T-helper 2 cell (primary cell): ENCODE data around the gene CDK5RAP3.
"Not testable (repeated sequence)": the region's sequence is repeated elsewhere in the genome, so short reads cannot be mapped to it uniquely, and the experiment has no call there.

Source experiments
- DNase-seq, 5 experiments: peaks; one replicate each; pipeline versions ENCODE4 v3.0.0 to v3.0.0-alpha.2; 2012 to 2022

CDK5RAP3 gene

DNA sequence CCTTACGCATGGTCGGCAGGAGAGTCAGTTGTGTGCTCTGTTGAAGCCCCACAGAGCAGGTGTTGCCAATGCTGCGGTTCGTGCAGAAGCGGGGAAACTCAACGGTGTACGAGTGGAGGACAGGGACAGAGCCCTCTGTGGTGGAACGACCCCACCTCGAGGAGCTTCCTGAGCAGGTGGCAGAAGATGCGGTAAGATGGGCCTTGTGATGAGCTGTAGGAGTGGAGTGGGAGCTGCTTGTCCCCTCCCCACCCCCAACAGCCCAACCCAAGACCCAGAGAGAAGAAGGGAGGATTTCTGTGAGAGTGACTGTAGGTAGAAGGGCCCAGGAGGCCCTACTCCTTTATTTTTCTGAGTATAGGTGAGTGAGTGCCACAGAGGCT is 4.9 kb downstream of the CDK5RAP3 start:
- no peak for DNase-seq

DNA sequence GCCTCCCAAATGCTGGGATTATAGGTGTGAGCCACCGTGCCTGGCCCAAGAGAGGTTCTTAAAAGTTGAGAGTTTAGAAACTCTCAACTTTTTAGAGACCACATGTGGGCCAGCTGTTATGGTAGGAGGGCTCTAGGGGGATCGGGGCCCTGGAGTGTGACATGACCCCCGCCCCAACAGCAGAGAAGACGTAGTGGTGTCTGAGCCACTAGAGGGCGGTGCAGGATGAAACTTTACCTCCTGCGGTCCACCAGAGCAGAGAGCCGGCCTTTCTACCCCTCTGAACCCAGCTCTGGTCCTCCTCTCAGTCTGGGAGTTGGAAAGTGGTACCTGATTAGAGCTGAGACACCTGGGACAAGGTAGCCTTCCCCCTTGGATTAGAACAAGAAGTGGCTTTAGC is 7.4 kb downstream of the CDK5RAP3 start:
- peak in 3 of 5 experiments; percentile 22 to 62 (median 25) for DNase-seq

DNA sequence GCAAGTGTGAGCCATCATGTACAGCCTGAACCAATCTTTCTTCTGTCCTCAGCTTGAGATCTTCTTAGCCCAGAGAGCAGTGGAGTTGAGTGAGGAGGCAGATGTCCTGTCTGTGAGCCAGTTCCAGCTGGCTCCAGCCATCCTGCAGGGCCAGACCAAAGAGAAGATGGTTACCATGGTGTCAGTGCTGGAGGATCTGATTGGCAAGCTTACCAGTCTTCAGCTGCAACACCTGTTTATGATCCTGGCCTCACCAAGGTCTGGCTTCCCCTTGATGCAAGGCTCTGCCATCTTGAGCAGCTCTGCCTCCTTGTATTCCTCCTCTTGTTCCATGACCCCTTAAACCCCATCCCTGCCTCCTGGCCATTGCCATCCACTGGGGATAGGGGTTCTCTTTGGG is 9.6 kb downstream of the CDK5RAP3 start:
- no peak for DNase-seq

DNA sequence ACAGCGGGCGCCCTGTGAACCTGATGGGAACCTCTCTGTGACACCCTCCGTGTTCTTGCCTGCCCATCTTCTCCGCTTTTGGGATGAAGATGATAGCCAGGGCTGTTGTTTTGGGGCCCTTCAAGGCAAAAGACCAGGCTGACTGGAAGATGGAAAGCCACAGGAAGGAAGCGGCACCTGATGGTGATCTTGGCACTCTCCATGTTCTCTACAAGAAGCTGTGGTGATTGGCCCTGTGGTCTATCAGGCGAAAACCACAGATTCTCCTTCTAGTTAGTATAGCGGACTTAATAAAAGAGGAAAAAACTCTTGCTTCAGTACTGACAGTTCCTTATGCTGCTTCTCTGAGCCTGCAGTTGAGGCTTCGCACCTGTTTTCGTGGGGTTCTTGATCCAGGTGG is 10.5 kb downstream of the CDK5RAP3 start:
- DNase-seq, result peak in 1 of 5 experiments; percentile 53

DNA sequence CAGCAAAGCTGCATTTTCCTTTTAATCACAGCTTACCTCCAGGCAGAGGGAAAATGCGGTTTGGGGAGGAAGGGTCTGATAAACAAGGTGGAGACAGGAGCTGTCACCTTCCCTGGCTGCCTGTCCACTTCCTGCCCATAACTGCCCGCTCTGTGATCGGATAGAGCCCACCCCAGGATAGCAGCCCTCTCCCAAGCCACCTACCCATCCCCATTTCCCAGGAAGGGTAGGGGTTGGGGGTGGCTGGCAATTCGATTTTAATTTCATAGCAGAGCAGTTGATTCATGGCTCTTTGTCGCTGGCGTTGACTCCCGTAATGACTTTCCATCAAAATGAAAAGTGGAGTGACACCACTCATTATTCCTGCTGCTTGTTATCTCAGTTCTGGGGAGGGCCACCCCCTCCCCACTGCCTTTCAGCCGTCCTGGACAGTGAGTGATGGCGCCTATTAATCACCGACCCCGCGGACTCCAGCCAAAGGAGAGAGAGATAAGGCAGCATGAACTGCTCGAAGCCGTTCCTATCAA is 11.2 kb downstream of the CDK5RAP3 start:
- no peak for DNase-seq

- DNase-seq, result no peak
These were observed 11.9 kb downstream of the CDK5RAP3 start for GRCh38 chr17:47982645-47983390.

DNA sequence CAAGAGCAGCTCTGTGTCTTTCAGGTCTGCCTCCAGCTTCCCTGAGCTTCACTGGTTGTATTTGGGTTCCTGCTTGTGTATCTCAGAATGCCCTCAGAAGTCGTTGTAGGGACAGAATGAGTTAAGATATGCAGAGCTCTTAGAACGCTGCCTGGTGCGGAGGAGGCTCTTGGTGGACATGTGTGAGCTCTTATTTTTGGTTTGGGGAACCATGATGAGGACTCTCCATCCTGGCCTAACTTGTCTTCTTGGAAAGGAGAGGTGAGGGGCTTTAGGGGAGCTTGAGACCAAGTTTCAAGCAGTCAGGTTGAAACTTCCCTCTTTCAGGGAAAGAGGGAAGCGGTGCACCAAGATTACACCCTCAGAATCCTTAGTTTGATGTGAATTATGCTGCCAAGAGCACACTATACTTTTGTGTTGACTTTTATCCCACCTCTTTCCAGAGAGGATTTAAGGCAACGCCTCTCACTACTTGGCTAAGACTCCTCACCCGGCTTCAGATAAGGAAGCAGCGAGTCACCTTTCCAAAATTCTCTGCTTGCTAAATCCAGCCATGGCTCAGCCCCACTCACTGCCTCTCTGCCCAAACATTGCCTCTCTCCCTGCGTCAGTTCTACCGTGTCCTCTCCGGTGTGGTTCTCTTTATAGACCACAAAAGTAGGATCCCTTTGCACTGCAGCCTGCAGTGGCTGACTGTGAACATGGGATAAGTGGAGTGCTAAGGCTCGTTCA is 12.7 kb downstream of the CDK5RAP3 start:
- no peak for DNase-seq

GRCh38 chr17:47986520-47986919 is 15.6 kb downstream of the CDK5RAP3 start:
- DNase-seq, result no peak

DNA sequence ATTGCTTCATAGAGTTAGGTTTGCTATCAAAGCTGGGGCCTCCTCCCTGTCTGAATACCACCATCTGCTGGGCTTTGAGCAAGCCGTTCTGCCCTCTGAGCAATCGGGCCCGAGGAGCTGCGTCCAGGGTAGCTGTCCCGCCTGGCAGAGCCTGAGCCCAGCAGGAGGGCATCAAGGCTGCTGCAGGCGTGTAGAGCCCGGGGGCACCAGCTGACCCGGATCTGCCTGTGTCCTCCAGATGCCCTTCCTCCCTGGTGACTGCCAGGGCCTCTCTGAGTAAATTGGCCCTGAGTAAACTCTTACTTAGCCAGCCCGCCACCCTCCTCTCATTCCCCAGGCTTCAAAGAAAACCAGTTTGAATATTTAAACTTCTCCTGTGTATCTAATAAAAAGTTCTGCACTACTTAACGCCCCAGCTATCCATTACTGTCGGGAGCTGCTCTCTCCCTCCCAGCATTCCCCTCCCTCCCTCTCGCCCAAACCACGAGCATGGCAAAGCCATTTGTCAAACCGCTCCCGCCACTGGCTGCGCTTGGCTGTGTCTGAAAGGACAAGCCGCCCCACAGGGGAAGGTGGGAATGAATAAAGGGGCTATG is 16.4 kb downstream of the CDK5RAP3 start:
- DNase-seq, result no peak

- DNase-seq, result not testable (repeated sequence)
These were observed 17.5 kb downstream of the CDK5RAP3 start for GRCh38 chr17:47988445-47988844.

DNA sequence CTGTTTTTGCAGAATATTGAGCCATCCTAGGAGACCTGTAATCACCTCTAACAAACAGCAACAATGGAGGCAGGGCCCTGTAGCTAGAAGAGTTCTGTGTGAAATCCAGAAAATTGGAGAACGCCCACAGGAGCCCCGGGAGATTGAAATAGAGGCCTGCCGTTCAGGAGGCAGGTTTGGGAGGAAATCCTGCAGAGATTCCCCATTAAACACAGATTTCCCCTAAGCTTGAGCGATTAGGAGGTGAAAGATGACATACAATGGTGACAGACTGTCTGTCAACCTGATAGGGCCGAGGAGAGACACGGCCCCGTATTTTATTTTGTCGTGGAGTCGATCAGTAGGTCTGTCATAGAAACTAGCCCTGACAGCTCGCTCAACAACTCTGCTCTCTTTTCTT is 18.2 kb downstream of the CDK5RAP3 start:
- DNase-seq, result no peak

- DNase-seq, result no peak
These were observed 18.8 kb downstream of the CDK5RAP3 start for GRCh38 chr17:47989700-47990099.

- DNase-seq, result no peak
These were observed 20.2 kb downstream of the CDK5RAP3 start for GRCh38 chr17:47990962-47991731.

DNA sequence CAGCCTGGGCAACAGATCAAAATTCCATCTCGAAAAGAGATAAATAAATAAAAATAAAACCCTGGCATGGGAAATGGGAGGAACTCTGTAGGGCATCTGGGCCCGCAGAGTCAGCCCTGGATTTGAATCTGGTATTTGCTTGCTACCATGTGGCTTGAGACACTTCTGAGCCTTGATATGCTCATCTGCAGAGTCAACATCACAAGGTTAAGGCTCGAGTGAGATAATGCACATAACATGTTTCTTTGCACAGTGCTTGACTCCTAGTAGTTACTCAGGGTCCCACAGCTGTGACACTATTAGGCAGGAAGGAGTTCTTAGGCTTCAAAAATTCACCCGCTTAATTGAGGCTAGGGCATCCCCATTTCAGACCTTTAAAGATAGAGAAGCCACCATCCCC is 21.3 kb downstream of the CDK5RAP3 start:
- DNase-seq, result no peak

- DNase-seq, result no peak
These were observed 22.2 kb downstream of the CDK5RAP3 start for GRCh38 chr17:47993031-47993564.

- DNase-seq, result no peak
These were observed 23.1 kb downstream of the CDK5RAP3 start for GRCh38 chr17:47993964-47994363.

DNA sequence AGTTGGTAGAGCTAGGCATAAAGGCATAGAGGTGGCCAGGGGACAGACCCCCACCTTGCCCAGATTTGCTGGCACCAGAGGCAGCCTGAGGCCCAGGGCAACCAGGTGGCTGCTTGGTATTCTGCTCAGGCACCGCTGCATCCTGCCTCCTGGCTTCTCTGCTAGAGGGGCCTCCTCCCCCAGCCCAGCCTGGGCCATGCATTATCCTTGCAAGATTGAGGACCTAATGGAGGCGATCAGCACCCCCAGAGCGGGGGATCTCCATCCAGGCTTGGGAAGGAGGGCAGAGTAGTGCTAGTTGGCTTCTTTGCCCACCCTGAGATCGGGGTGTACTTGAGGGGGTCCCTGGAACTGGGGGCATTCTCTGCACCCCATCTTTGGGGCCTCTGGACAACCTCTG is 23.8 kb downstream of the CDK5RAP3 start:
- no peak for DNase-seq

DNA sequence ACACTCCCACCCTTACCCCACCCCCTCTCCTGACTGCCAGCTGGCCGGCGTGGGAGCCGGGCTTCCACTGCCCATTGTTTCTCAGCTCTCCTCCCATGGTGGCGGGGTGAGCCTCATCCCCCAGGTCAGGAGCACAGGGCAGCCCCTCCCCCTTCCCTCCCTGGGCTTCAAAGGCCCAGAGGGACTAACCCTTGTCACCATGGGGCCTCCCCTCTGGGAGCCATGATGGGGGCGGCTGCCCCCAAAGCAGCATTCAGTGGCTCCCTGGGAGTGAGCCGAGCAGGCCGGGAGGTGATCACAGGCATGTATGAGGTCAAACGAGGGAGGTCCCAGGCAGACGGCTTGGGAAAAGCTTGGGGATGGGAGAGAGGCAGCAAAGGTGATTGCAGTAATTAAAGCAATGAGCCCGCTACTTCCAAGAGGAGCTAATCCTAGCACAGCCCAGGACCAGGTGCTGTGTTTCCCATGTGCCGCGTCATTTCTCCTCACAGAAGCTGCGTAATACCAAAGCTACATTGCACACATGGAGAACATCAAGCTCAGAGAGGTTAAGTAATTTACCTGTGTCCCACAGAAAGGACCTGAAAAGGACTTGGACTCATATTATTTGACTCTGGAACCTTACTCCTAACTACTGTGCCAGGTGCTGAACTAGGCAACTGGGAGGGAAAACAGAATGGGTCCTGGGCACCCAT is 24.5 kb downstream of the CDK5RAP3 start:
- no peak for DNase-seq

- DNase-seq, result no peak
These were observed 25.3 kb downstream of the CDK5RAP3 start for GRCh38 chr17:47996201-47996600.

DNA sequence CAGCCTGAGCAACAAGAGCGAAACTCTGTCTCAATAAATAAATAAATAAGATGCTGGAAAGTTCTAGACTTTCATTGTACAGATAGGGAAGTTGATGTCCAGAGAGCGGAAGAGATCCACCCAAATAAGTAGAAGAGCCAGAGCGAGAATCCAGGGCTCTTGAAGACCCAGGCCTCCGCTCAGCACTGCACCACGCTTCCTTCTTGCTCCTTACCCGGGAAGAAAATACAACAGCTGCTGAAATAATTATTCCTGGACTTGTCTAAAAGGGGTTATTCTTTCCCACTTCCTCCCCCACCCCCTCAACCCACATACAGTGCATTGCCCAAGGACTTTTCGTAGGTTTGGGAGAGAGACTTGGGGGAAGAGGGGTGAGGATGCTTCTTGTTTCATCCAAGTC is 26.7 kb downstream of the CDK5RAP3 start:
- no peak for DNase-seq

GRCh38 chr17:47998044-47998443 is 27.1 kb downstream of the CDK5RAP3 start:
- DNase-seq, result no peak

- DNase-seq, result no peak
These were observed 28.7 kb downstream of the CDK5RAP3 start for GRCh38 chr17:47999582-47999981.
